GM12878 (cell line): Measurements from ENCODE around the gene HAND1. TPM values are rescaled to one million over a fixed set of nuclear protein-coding genes. Genes with fewer than 3 reads are reported as not detected.

Source experiments
- ATAC-seq: fragments of 200-7000 bp; cut with Tn5 transposase; 3 replicates; pipeline ENCODE4 v1.9.1; 2020; ENCODE audit warnings: mild to moderate bottlenecking, moderate library complexity
- BruUV-seq: library from RNA; stranded (reverse); fragments of 400-500 nt; replicated peaks from 2 replicates; lab custom pipeline; 2021; lab: Mats Ljungman, UMichigan
- CTCF ChIA-PET: fragments of 300-600 bp; sonication (Branson Sonifier 250); formaldehyde crosslinking; extraction: SDS; loops from one replicate; lab custom pipeline; 2021; ENCODE audit warnings: inconsistent platforms; lab: Yijun Ruan, JAX
- POLR2A ChIA-PET: fragments of 350-600 bp; formaldehyde crosslinking; extraction: SDS; loops from one replicate; lab custom pipeline; 2021; ENCODE audit warnings: inconsistent platforms; lab: Charles Lee
- RAD21 ChIA-PET: fragments of 300-600 bp; sonication (Branson Sonifier 250); formaldehyde crosslinking; loops from one replicate; lab custom pipeline; 2023; ENCODE audit warnings: antibody characterized with exemption; ENCODE audit not compliant: unreplicated experiment; lab: Charles Lee
- SMC1A ChIA-PET: fragments of 300-600 bp; sonication (Branson Sonifier 250); formaldehyde crosslinking; loops from one replicate; lab custom pipeline; 2023; ENCODE audit not compliant: unreplicated experiment, uncharacterized antibody; lab: Charles Lee
- DNase-seq: peaks from one replicate; pipeline ENCODE4 v3.0.0-alpha.2; 2011; ENCODE audit warnings: low read depth, low spot score
- FAIRE-seq: peaks from 3 replicates; lab custom pipeline; 2011; peaks lifted over from hg19 to GRCh38; lab: Jason Lieb, UNC
- H2AFZ ChIP-seq: 2 replicates; pipeline ENCODE4 v1.6.0; 2011; ENCODE audit warnings: low read depth, low read length, control low read depth; ENCODE audit not compliant: control insufficient read depth
- H3K27ac ChIP-seq: 2 replicates; pipeline ENCODE4 v1.5.1; 2011; ENCODE audit warnings: control low read depth; ENCODE audit not compliant: control insufficient read depth, insufficient read depth
- H3K27me3 ChIP-seq, 2 experiments: replicated peaks in 1 of 2; 2 replicates each; pipeline versions ENCODE4 v1.6.0 to v1.6.1; 2011; ENCODE audit warnings: low read length in 1 of 2; ENCODE audit not compliant: control insufficient read depth in 2 of 2, insufficient read depth in 2 of 2
- H3K36me3 ChIP-seq, 2 experiments: 2 replicates each; pipeline ENCODE4 v1.5.1; 2011; ENCODE audit warnings: low read length in 1 of 2; ENCODE audit not compliant: control insufficient read depth in 2 of 2, insufficient read depth in 2 of 2
- H3K4me1 ChIP-seq: 2 replicates; pipeline ENCODE4 v1.6.1; 2011; ENCODE audit warnings: mild to moderate bottlenecking, low read length, moderate library complexity, mixed read lengths; ENCODE audit not compliant: control insufficient read depth, insufficient read depth
- H3K4me2 ChIP-seq: 2 replicates; pipeline ENCODE4 v1.6.0; 2011; ENCODE audit warnings: control low read depth; ENCODE audit not compliant: control insufficient read depth, insufficient read depth
- H3K4me3 ChIP-seq: fragments of 200-600 bp; sonication (generic); 2 replicates; pipeline ENCODE4 v1.5.1; 2016
- H3K79me2 ChIP-seq: 2 replicates; pipeline ENCODE4 v1.6.0; 2011; ENCODE audit warnings: low read length; ENCODE audit not compliant: control insufficient read depth, insufficient read depth
- H3K9ac ChIP-seq: 2 replicates; pipeline ENCODE4 v1.8.0; 2011; ENCODE audit warnings: low read length, control low read depth, mixed read lengths; ENCODE audit not compliant: control insufficient read depth, insufficient read depth
- H3K9me3 ChIP-seq: replicated peaks from 3 replicates; pipeline ENCODE4 v1.5.1; 2011; ENCODE audit warnings: mild to moderate bottlenecking, low read length; ENCODE audit not compliant: control insufficient read depth, insufficient read depth
- H4K20me1 ChIP-seq: 2 replicates; pipeline ENCODE4 v1.6.0; 2011; ENCODE audit not compliant: control insufficient read depth, insufficient read depth
- ASH2L ChIP-seq: fragments of 300-600, 200-600 bp; sonication (generic); IDR thresholded peaks from 2 replicates; pipeline ENCODE4 v1.6.1; 2017; ENCODE audit warnings: low read depth, mild to moderate bottlenecking, borderline replicate concordance
- BACH1 ChIP-seq: fragments of 450-650 bp; IDR thresholded peaks from 2 replicates; pipeline ENCODE4 v1.6.1; 2017; ENCODE audit warnings: mild to moderate bottlenecking, borderline replicate concordance
- MTA3 ChIP-seq: IDR thresholded peaks from 2 replicates; pipeline ENCODE4 v1.6.1; 2012; ENCODE audit warnings: low read length, inconsistent platforms, borderline replicate concordance
- MXI1 ChIP-seq: fragments of 150-350 bp; IDR thresholded peaks from 2 replicates; pipeline ENCODE4 v1.6.1; 2011; ENCODE audit warnings: low read depth, mild to moderate bottlenecking, inconsistent platforms, low read length, improper control_type of control experiment
- RAD21 ChIP-seq: IDR thresholded peaks from 2 replicates; pipeline ENCODE4 v1.6.1; 2011; ENCODE audit warnings: mild to moderate bottlenecking, low read depth, low read length, moderate library complexity; ENCODE audit not compliant: insufficient read depth
- RB1 ChIP-seq: fragments of 450-650 bp; formaldehyde crosslinking; IDR thresholded peaks from 2 replicates; pipeline ENCODE4 v1.6.1; 2017; ENCODE audit warnings: mild to moderate bottlenecking, borderline replicate concordance
- RFX5 ChIP-seq: IDR thresholded peaks from 2 replicates; pipeline ENCODE4 v1.6.1; 2011; ENCODE audit warnings: low read depth, low read length, improper control_type of control experiment
- RUNX3 ChIP-seq: IDR thresholded peaks from 2 replicates; pipeline ENCODE4 v1.6.1; 2012; ENCODE audit warnings: low read length, inconsistent platforms
- SMAD1 ChIP-seq: fragments of 450-650 bp; IDR thresholded peaks from 2 replicates; pipeline ENCODE4 v1.6.1; 2018; ENCODE audit warnings: mild to moderate bottlenecking, low read depth; ENCODE audit not compliant: partially characterized antibody
- SP1 ChIP-seq: IDR thresholded peaks from one replicate; pipeline ENCODE4 v1.6.1; 2011; ENCODE audit warnings: low read depth, low read length
- TARDBP ChIP-seq: IDR thresholded peaks from 2 replicates; pipeline ENCODE4 v1.6.1; 2016; ENCODE audit warnings: borderline replicate concordance
- ZNF592 ChIP-seq: fragments of 450-650 bp; IDR thresholded peaks from 2 replicates; pipeline ENCODE4 v1.6.1; 2017; ENCODE audit warnings: mild to moderate bottlenecking, moderate library complexity
- WGBS: methylation state at CpG from one replicate; pipeline ENCODE4 v1.1.6; 2016; ENCODE audit warnings: low lambda C conversion rate; ENCODE audit not compliant: insufficient replicate concordance, insufficient coverage; ENCODE audit errors: missing lambda C conversion rate; 5-methylcytosine and 5-hydroxymethylcytosine counted together
- in situ Hi-C: fragments of 300-500 bp; cut with MboI; formaldehyde crosslinking; loops from 9 replicates; pipeline ENCODE4 v1.14.3; 2018; ENCODE audit warnings: mixed read lengths
- intact Hi-C: fragments of 100-400 bp; cut with micrococcal nuclease; formaldehyde crosslinking; loops from one replicate; pipeline ENCODE4 v1.14.2; 2022; ENCODE audit not compliant: unreplicated experiment
- polyA plus RNA-seq, 11 experiments: library from polyadenylated mRNA; depleted of rRNA in 4 of 11; unstranded in 6 of 11; stranded (reverse) in 5 of 11; fragments of >200 nt; fragmentation: Nextera tagmentation in 4 of 11; fragmentation: Illumina TruSeq in 1 of 11; extraction: Ambion mirVana in 4 of 11; extraction: Trizol in 1 of 11; gene quantifications; 1 replicate in 1 of 11; 2 replicates in 10 of 11; pipeline versions ENCODE4 v1.2.1 to v1.2.3, GENCODE V29; 2011 to 2016; ENCODE audit warnings: inconsistent platforms in 2 of 11, missing spikeins in 2 of 11, low read depth in 1 of 11
- total RNA-seq, 4 experiments: library from RNA; depleted of rRNA in 3 of 4; stranded (reverse); fragments of >200 nt in 3 of 4; fragmentation: Illumina TruSeq in 1 of 4; extraction: Trizol in 1 of 4; gene quantifications; 2 replicates each; pipeline versions ENCODE4 v1.2.1 to v1.2.3, GENCODE V29; 2013 to 2021
- TF ChIP-seq, protein P1 (sequence below), 3 experiments: IDR thresholded peaks in 2 of 3; conservative IDR thresholded peaks in 1 of 3; 2 replicates each; pipeline ENCODE4 v1.5.1; 2011; ENCODE audit warnings: low read depth in 3 of 3, low read length in 3 of 3, mild to moderate bottlenecking in 3 of 3, control low read depth in 2 of 3, moderate library complexity in 2 of 3, inconsistent platforms in 1 of 3, mixed read lengths in 1 of 3; ENCODE audit not compliant: control insufficient read depth in 2 of 3, insufficient read depth in 1 of 3; ENCODE audit errors: extremely low read depth in 1 of 3
- TF ChIP-seq, protein P2 (sequence below): fragments of 450-650 bp; IDR thresholded peaks from 2 replicates; pipeline ENCODE4 v1.6.1; 2016; ENCODE audit warnings: mild to moderate bottlenecking

HAND1 gene
- total and polyA plus RNA-seq, 10 of the 15 experiments (the other 5 are each of a cell fraction or from before 2014, with no cell fraction given), result 0.06 to 0.41 (median 0.27) TPM; not detected in 4

GRCh38 chr5:154467655-154468354 lies 10.2 kb downstream of the HAND1 start:
- no peak overlapping the region for H3K4me2 ChIP-seq
- no TSS peak for BruUV-seq
- no peaks in the 10 kb centered on the region for H3K79me2 ChIP-seq
- no peak overlapping the region for H3K9ac ChIP-seq
- FAIRE-seq, result peak; percentile 80
- DNase-seq, result peak; percentile 42
- H3K9me3 ChIP-seq, result no peaks in the 10 kb centered on the region
- CTCF ChIA-PET, result interaction anchor here (0.7 to 8.6 kb wide), 42 partner anchors 9 to 401 kb away, joined by 3 to 135 read pairs (median 5); no protein-coding TSS in a partner anchor
- POLR2A ChIA-PET, result no interaction called here
- intact Hi-C loops, result loop anchor here (1.0 to 5.0 kb wide), 5 partner anchors 107 to 491 kb away; no protein-coding TSS in a partner anchor
- peaks cover 0 to 3% of the 10 kb centered on the region in 2 experiments; a peak in 1 of 4 replicates for H3K27me3 ChIP-seq
- no peak overlapping the region for H3K4me3 ChIP-seq
- in situ Hi-C loops, result loop anchor here (5.0 kb wide), 1 partner anchor 139 kb away; no protein-coding TSS in a partner anchor
- H4K20me1 ChIP-seq, result no peaks in the 10 kb centered on the region
- SMC1A ChIA-PET, result interaction anchor here (0.5 to 6.8 kb wide), 31 partner anchors 8 to 770 kb away, joined by 3 to 90 read pairs (median 5); no protein-coding TSS in a partner anchor
- ATAC-seq, result peak; percentile 99
- RAD21 ChIA-PET, result interaction anchor here (0.8 to 5.7 kb wide), 25 partner anchors 16 to 493 kb away, joined by 3 to 81 read pairs (median 5); no protein-coding TSS in a partner anchor
- H2AFZ ChIP-seq, result peak overlapping the region; percentile 13
- H3K4me1 ChIP-seq, result peaks cover 12% of the 10 kb centered on the region
- H3K27ac ChIP-seq, result no peak overlapping the region
- no peaks in the 10 kb centered on the region for H3K36me3 ChIP-seq
- WGBS, result 21% methylated on average over 18 of the region's 18 CpGs
- no peak for TF ChIP-seq SP1
- no peak for TF ChIP-seq SMAD1
- peak; percentile 51 for TF ChIP-seq RUNX3
- no peak for TF ChIP-seq MTA3
- TF ChIP-seq TARDBP, result no peak
- no peak for TF ChIP-seq ASH2L
- no peak for TF ChIP-seq ZNF592
- no peak for TF ChIP-seq RB1
- no peak for TF ChIP-seq MXI1
- no peak for TF ChIP-seq RFX5
- peak; percentile 98 for TF ChIP-seq RAD21
- TF ChIP-seq, protein P1, sequence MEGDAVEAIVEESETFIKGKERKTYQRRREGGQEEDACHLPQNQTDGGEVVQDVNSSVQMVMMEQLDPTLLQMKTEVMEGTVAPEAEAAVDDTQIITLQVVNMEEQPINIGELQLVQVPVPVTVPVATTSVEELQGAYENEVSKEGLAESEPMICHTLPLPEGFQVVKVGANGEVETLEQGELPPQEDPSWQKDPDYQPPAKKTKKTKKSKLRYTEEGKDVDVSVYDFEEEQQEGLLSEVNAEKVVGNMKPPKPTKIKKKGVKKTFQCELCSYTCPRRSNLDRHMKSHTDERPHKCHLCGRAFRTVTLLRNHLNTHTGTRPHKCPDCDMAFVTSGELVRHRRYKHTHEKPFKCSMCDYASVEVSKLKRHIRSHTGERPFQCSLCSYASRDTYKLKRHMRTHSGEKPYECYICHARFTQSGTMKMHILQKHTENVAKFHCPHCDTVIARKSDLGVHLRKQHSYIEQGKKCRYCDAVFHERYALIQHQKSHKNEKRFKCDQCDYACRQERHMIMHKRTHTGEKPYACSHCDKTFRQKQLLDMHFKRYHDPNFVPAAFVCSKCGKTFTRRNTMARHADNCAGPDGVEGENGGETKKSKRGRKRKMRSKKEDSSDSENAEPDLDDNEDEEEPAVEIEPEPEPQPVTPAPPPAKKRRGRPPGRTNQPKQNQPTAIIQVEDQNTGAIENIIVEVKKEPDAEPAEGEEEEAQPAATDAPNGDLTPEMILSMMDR (IDR thresholded peaks at IDR 0.05 in 2 of 3, conservative IDR thresholded peaks at IDR 0.05 in 1 of 3; ENCODE audit: control insufficient read depth in 2 of 3, extremely low read depth in 1 of 3, insufficient read depth in 1 of 3, low read depth in 3 of 3, low read length in 3 of 3), result peak; percentile 89 to 96 (median 92)
- TF ChIP-seq, protein P2, sequence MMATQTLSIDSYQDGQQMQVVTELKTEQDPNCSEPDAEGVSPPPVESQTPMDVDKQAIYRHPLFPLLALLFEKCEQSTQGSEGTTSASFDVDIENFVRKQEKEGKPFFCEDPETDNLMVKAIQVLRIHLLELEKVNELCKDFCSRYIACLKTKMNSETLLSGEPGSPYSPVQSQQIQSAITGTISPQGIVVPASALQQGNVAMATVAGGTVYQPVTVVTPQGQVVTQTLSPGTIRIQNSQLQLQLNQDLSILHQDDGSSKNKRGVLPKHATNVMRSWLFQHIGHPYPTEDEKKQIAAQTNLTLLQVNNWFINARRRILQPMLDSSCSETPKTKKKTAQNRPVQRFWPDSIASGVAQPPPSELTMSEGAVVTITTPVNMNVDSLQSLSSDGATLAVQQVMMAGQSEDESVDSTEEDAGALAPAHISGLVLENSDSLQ, result 0 out of 2 replicates have a peak, but pooled peaks have one; percentile 8
- no peak for TF ChIP-seq BACH1
